Measurements from ENCODE around the gene PTPRE.
A peak's percentile ranks its signal among the peaks of the same experiment; 100 is the strongest.

PTPRE gene

DNA sequence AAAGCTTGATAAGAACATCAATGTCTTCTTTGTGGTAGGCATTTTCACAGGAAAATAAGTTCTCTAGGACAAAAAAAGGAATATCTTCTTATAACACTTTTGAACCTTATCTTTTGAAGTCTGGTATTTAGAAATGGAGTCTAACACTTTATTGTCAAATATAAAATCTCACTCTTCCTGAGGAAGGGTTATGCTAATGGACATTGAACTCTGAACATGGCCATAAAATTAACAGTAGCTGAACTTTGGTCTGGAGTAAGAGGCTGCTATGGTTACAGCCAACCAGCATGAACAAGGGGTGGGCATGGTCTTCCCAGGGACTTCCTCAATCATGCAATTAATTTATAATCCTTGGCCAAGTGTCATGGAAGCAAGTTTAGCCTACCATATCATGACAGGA is 14.2 kb upstream of the PTPRE start, which contains the start of gene CLRN3:
CLRN3 (minus strand) TSS at position 199 of the 400 bp plus-strand sequence; CDS start at position 42, 157 bp downstream.
- Histone ChIP-seq H3K4me3 (ENCODE audit: low read length) (no peak within 1 kb of the TSS), H3K27me3 (ENCODE audit: control insufficient read depth, insufficient read depth, low read length) (no peaks in the 10 kb centered on the region), H3K27ac (ENCODE audit: low read length) (no peak within 1 kb of the TSS), H3K36me3 (ENCODE audit: control insufficient read depth, insufficient read depth, low read length) (no peaks in the 10 kb centered on the region), H3K4me1 (ENCODE audit: control insufficient read depth, insufficient read depth, low read length) (no peaks in the 10 kb centered on the region), H3K9me3 (ENCODE audit: control insufficient read depth, insufficient read depth, low read length) (no peaks in the 10 kb centered on the region)
- no peak for DNase-seq (ENCODE audit: low read depth, low spot score)

DNA sequence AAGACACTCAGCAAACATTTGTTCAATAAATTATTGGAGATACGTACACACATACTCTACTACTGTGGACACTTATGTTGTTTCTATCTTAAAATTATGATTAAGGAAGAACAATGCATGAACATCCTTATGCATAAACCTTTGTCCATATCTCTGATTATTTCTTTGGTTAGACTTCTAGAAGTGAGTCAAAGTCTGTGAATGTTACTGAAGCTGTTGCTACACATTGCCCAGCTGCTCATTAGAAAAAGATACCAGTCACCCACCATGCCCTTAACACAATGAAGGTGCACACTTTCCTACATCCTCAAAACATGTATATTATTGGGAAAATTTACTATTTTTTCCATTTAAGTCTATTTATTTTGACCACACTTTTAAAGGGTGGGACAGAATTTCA is 12.8 kb upstream of the PTPRE start:
- Histone ChIP-seq H3K4me1 (ENCODE audit: control insufficient read depth, insufficient read depth, low read length) (no peaks in the 10 kb centered on the region), H3K9me3 (ENCODE audit: control insufficient read depth, insufficient read depth, low read length) (no peaks in the 10 kb centered on the region), H3K4me3 (ENCODE audit: low read length) (no peak overlapping the region), H3K27ac (ENCODE audit: low read length) (no peak overlapping the region), H3K36me3 (ENCODE audit: control insufficient read depth, insufficient read depth, low read length) (no peaks in the 10 kb centered on the region), H3K27me3 (ENCODE audit: control insufficient read depth, insufficient read depth, low read length) (no peaks in the 10 kb centered on the region)
- WGBS (ENCODE audit: insufficient coverage, insufficient read length): no CpG with 5 or more reads among the region's 1 CpG
- DNase-seq (ENCODE audit: low read depth, low spot score): no peak

DNA sequence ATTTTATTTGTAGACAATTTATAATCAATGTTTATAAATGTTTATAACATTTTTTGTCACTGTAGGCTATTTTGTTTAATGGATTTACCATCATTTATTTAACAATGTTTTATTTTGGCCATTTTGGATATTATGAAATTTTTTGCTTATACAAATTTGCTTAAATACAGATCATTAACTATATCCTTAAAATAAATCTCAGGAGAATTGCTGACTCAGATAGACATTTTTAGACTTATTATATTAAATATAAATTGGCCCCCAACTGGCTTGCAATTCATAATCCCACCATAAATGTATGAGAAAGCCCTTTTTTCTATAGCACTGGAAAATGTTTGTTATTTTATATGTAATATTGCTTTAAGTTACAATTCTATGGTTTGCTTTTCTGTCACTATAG is 10.3 kb upstream of the PTPRE start:
- DNase-seq (ENCODE audit: low read depth, low spot score): no peak
- no peaks in the 10 kb centered on the region for H3K4me1 ChIP-seq (ENCODE audit: control insufficient read depth, insufficient read depth, low read length)
- H3K4me3 ChIP-seq (ENCODE audit: low read length): no peak overlapping the region
- no peaks in the 10 kb centered on the region for H3K27me3 ChIP-seq (ENCODE audit: control insufficient read depth, insufficient read depth, low read length)
- no peak overlapping the region for H3K27ac ChIP-seq (ENCODE audit: low read length)
- no peaks in the 10 kb centered on the region for H3K36me3 ChIP-seq (ENCODE audit: control insufficient read depth, insufficient read depth, low read length)
- H3K9me3 ChIP-seq (ENCODE audit: control insufficient read depth, insufficient read depth, low read length): no peaks in the 10 kb centered on the region

DNA sequence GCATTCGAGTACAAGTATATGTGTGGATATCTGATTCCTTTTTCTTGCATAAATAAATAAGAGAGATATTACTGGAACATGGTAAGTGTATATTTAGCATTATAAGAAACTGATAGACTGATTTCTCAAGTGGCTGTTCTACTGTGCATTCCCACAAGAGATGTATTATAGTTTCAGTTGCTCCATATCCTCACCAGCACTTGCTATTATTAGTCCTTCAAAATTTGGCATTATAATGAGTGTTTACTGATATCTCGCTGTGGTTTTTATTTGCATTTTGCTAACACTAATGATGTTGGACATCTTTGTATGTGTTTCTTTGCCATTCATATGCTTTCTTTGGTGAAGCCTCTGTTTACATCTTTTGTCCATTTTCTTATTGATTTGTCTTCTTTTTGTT is 9.7 kb upstream of the PTPRE start:
- Histone ChIP-seq H3K27ac (ENCODE audit: low read length) (no peak overlapping the region), H3K4me3 (ENCODE audit: low read length) (no peak overlapping the region), H3K36me3 (ENCODE audit: control insufficient read depth, insufficient read depth, low read length) (no peaks in the 10 kb centered on the region), H3K27me3 (ENCODE audit: control insufficient read depth, insufficient read depth, low read length) (no peaks in the 10 kb centered on the region), H3K4me1 (ENCODE audit: control insufficient read depth, insufficient read depth, low read length) (no peaks in the 10 kb centered on the region), H3K9me3 (ENCODE audit: control insufficient read depth, insufficient read depth, low read length) (no peaks in the 10 kb centered on the region)
- WGBS (ENCODE audit: insufficient coverage, insufficient read length): no CpG with 5 or more reads among the region's 2 CpGs
- no peak for DNase-seq (ENCODE audit: low read depth, low spot score)

DNA sequence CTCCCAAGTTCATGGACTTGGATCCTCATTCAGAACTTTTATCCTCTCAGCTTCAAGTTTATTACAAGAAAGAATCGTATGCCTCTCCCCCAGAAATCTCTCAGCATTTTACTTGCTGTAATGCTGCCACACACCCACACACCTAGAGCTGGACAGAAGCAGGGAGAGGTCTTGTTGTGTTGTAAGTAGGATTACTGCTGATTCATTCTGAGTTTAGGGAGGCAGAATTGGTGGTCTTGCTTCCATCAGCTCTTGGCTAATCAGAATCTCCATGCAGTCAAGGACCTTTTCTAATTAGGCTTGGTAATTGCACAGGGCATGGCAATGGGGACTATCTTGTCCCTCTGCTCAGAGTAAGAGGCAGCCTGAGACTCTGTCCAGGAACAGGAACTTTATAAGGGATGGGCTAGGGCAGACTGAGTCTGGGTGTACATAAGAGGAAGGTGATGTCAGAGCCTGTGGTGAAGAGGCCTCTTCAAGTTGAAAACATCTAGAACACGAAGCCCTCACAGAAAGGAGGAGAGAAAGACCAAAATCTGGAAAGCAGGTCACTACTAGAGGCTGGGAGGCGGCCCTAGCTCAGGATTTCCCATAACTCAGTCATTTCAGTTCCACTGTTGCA is 7.0 kb upstream of the PTPRE start:
- no peaks in the 10 kb centered on the region for H3K4me1 ChIP-seq (ENCODE audit: control insufficient read depth, insufficient read depth, low read length)
- H3K9me3 ChIP-seq (ENCODE audit: control insufficient read depth, insufficient read depth, low read length): no peaks in the 10 kb centered on the region
- no peak for DNase-seq (ENCODE audit: low read depth, low spot score)
- H3K27me3 ChIP-seq (ENCODE audit: control insufficient read depth, insufficient read depth, low read length): no peaks in the 10 kb centered on the region
- no CpG with 5 or more reads among the region's 3 CpGs for WGBS (ENCODE audit: insufficient coverage, insufficient read length)
- H3K36me3 ChIP-seq (ENCODE audit: control insufficient read depth, insufficient read depth, low read length): no peaks in the 10 kb centered on the region
- no peak overlapping the region for H3K27ac ChIP-seq (ENCODE audit: low read length)
- H3K4me3 ChIP-seq (ENCODE audit: low read length): no peak overlapping the region

DNA sequence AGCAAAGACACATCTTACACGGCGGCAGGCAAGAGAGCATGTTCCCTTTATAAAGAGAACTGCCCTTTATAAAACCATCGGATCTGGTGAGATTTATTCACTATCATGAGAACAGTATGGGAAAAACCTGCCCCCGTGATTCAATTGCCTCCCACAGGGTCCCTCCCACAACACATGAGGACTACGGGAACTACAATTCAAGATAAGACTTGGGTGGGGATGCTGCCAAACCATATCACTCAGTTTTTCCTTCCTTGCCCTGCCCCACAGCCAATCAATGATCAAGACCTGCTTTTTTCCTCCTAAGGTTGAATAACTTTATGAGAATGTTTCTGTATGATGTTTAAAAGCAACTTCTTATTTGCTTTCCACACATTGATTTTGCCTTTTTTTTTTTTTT is 3.1 kb upstream of the PTPRE start:
- DNase-seq (ENCODE audit: low read depth, low spot score): no peak
- Histone ChIP-seq H3K27me3 (ENCODE audit: control insufficient read depth, insufficient read depth, low read length) (peaks cover 4% of the 10 kb centered on the region; the same call in 1 of the 2 replicates), H3K4me1 (ENCODE audit: control insufficient read depth, insufficient read depth, low read length) (peaks cover 3% of the 10 kb centered on the region; the same call in 1 of the 2 replicates), H3K27ac (ENCODE audit: low read length) (no peak overlapping the region), H3K9me3 (ENCODE audit: control insufficient read depth, insufficient read depth, low read length) (no peaks in the 10 kb centered on the region), H3K36me3 (ENCODE audit: control insufficient read depth, insufficient read depth, low read length) (no peaks in the 10 kb centered on the region), H3K4me3 (ENCODE audit: low read length) (no peak overlapping the region)
- WGBS (ENCODE audit: insufficient coverage, insufficient read length): no CpG with 5 or more reads among the region's 5 CpGs

DNA sequence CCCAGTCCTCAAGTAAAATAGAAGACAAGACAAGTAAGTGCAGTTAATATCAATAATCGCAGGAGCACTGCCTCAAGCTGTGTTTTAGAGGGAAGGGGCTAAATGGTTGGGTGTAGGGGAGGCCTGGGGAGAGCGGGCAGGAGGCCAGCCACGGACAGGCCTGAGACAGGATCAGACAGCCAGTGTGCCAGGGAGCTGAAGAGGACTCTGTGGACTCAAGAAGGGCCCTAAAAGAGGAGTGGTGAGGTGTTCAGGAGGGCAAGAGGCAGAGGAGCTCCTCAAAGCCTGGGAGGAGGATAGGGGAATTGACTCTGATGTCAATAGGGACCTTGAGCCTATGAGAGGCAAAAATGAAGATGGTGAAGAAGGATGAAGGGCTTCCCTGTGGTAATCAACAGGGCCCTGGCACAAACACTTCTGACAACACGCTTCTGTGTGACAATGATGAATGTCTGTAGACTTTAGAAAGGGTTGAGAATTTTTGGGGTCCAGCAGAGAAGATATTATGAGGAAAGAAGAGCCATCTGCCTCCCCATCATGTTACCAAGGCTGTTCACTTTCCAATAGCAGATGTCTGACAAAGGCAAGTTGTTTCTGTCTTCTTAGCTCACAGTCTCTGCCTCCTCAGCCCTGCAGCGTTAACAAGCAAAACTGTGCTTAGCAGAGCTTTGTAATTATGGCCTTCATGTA is 2.4 kb upstream of the PTPRE start:
- DNase-seq (ENCODE audit: low read depth, low spot score): no peak
- Histone ChIP-seq H3K36me3 (ENCODE audit: control insufficient read depth, insufficient read depth, low read length) (no peaks in the 10 kb centered on the region), H3K9me3 (ENCODE audit: control insufficient read depth, insufficient read depth, low read length) (no peaks in the 10 kb centered on the region), H3K4me1 (ENCODE audit: control insufficient read depth, insufficient read depth, low read length) (peaks cover 3% of the 10 kb centered on the region; the same call in 1 of the 2 replicates), H3K27ac (ENCODE audit: low read length) (no peak overlapping the region), H3K27me3 (ENCODE audit: control insufficient read depth, insufficient read depth, low read length) (peaks cover 4% of the 10 kb centered on the region; the same call in 1 of the 2 replicates), H3K4me3 (ENCODE audit: low read length) (no peak overlapping the region)
- WGBS (ENCODE audit: insufficient coverage, insufficient read length): no CpG with 5 or more reads among the region's 5 CpGs

DNA sequence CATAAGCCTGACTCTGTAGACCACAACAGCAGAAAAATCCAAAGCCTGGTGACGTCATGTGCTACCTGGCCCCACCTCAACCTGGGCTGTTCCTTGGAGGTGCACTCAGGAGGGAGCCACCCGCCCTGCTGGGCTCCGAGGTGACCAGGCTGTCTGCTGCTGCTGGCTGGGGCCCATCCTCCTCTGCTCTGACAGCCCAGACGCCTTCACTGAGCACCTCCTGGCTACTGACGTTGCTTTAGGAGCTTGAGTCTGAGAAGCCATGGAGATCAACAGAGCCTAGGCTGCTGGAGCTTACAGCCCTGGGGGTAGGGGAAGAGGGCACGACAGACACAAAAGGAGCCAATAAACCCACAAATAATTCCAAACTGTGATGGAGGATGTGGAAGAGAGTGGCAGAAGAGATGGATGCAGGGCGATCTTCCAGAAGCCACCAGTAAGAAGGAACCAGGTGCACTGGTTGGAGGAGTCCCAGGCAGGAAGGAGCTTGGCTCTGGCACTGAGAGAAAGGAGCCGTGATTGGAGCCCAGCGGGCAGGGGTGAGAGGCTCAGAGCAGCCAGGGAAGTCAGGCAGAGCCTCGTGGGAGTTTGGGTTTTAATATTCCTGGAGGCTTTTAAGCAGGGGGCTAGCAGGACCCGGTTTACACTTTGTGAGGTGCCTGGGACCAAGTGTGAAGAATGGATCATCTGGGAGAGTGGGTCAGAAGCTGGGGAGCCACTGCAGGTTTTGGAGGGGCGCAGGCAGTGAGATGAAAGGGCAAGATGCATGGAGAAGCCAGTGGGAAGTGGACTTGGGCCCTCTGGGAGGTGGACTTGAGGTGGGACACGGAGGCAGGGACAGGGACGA is 1.7 kb upstream of the PTPRE start:
- no peak for DNase-seq (ENCODE audit: low read depth, low spot score)
- no peaks in the 10 kb centered on the region for H3K36me3 ChIP-seq (ENCODE audit: control insufficient read depth, insufficient read depth, low read length)
- no peaks in the 10 kb centered on the region for H3K9me3 ChIP-seq (ENCODE audit: control insufficient read depth, insufficient read depth, low read length)
- no peak overlapping the region for H3K27ac ChIP-seq (ENCODE audit: low read length)
- no CpG with 5 or more reads among the region's 14 CpGs for WGBS (ENCODE audit: insufficient coverage, insufficient read length)
- peaks cover 4% of the 10 kb centered on the region; the same call in 1 of the 2 replicates for H3K27me3 ChIP-seq (ENCODE audit: control insufficient read depth, insufficient read depth, low read length)
- H3K4me1 ChIP-seq (ENCODE audit: control insufficient read depth, insufficient read depth, low read length): peaks cover 3% of the 10 kb centered on the region; the same call in 1 of the 2 replicates
- H3K4me3 ChIP-seq (ENCODE audit: low read length): no peak overlapping the region

DNA sequence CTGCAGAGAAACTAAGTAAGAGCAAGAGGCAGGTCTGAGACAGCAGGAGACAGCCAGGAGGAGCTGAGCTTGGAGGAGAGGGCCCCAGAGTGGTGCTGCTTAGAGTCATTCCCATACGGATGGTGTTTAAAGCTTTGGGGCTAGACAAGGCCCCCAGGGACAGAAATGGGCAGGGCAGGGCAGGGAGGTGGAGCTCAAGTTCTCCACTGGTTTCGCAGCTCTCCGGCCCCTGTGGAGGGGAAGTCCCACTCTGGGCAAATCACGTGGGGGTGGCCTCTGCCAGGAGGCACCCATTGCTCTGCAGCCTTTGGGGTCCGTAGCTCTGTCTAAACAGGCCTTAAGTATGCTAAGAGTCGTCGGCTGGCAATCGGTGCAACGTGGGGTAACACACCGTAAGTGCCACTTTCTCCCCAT is 1.0 kb upstream of the PTPRE start:
- H3K27ac ChIP-seq (ENCODE audit: low read length): no peak overlapping the region
- peaks cover 4% of the 10 kb centered on the region; the same call in 1 of the 2 replicates for H3K27me3 ChIP-seq (ENCODE audit: control insufficient read depth, insufficient read depth, low read length)
- H3K4me3 ChIP-seq (ENCODE audit: low read length): no peak overlapping the region
- WGBS (ENCODE audit: insufficient coverage, insufficient read length): no CpG with 5 or more reads among the region's 10 CpGs
- no peaks in the 10 kb centered on the region for H3K9me3 ChIP-seq (ENCODE audit: control insufficient read depth, insufficient read depth, low read length)
- H3K36me3 ChIP-seq (ENCODE audit: control insufficient read depth, insufficient read depth, low read length): no peaks in the 10 kb centered on the region
- no peak for DNase-seq (ENCODE audit: low read depth, low spot score)
- peaks cover 3% of the 10 kb centered on the region; the same call in 1 of the 2 replicates for H3K4me1 ChIP-seq (ENCODE audit: control insufficient read depth, insufficient read depth, low read length)

DNA sequence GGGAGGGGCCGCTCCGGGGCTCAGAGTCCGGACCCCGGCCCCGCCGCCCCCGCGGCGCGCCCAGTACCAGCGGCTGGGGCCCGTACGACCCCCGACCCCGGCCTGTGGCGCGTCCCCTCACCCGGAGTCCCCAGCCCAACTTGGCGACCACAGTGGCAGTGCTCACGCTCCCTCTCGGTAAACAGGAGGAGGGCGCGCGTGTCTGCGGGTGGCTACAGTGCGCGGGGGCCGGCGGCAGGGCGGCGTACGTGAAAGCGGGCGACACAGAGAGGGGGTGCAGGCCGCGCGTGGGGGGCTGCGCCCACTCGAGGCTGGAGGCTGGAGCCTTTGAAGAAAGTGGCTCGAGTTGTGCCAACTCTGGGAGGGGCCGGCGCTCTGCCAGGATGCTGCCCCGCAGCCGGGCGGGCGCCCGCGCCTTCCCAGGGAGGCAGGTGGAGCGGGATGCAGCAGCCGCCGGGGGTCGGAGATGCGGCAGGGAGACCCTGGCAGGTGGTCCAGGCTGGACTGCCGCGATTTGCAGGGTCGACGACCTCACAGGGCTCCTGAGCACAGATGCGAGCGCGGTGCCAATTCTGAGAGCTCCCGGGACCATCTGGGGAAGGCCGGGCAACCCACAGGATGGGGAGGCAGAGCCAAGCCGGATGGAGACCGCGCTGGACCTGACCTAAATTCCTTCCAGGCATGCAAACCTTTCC is 655 bp downstream of the PTPRE start:
- H3K9me3 ChIP-seq (ENCODE audit: control insufficient read depth, insufficient read depth, low read length): no peaks in the 10 kb centered on the region
- no peaks in the 10 kb centered on the region for H3K36me3 ChIP-seq (ENCODE audit: control insufficient read depth, insufficient read depth, low read length)
- H3K27ac ChIP-seq (ENCODE audit: low read length): no peak overlapping the region
- H3K4me3 ChIP-seq (ENCODE audit: low read length): peak overlapping the region; percentile 63; the same call in 1 of the 2 replicates
- no CpG with 5 or more reads among the region's 65 CpGs for WGBS (ENCODE audit: insufficient coverage, insufficient read length)
- peaks cover 3% of the 10 kb centered on the region; the same call in 1 of the 2 replicates for H3K4me1 ChIP-seq (ENCODE audit: control insufficient read depth, insufficient read depth, low read length)
- no peak for DNase-seq (ENCODE audit: low read depth, low spot score)
- peaks cover 4% of the 10 kb centered on the region; the same call in 1 of the 2 replicates for H3K27me3 ChIP-seq (ENCODE audit: control insufficient read depth, insufficient read depth, low read length)

All from iPS DF 6.9 (cell line).